ENCODE results near the gene RNF183. TPM values are rescaled to one million over a fixed set of nuclear protein-coding genes. Genes with fewer than 3 reads are reported as not detected.

The RNF183 gene
- total and polyA plus RNA-seq, 9 of the 15 experiments (the other 6 are each of a cell fraction or from before 2014, with no cell fraction given): 0.04 to 2.0 (median 0.16) TPM; not detected in 5

- peak; percentile 82; the same call in 1 of the 2 replicates for TF ChIP-seq RREB1 (CRISPR knock-in tag; IDR thresholded peaks at IDR 0.05)
- peak; percentile 87 for TF ChIP-seq MYC (IDR thresholded peaks at IDR 0.05; ENCODE audit: low read depth, low read length)
- TF ChIP-seq MYC (CRISPR knock-in tag; IDR thresholded peaks at IDR 0.05; ENCODE audit: borderline replicate concordance, low read depth): no peak; the same call in 1 of the 2 replicates
- no peak for TF ChIP-seq ZNF318 (IDR thresholded peaks at IDR 0.05; ENCODE audit: borderline replicate concordance in 1 of 2, low read depth in 1 of 2)
- TF ChIP-seq SMARCB1 (IDR thresholded peaks at IDR 0.05; ENCODE audit: insufficient read length, low read depth): no peak
- TF ChIP-seq HDAC3 (IDR thresholded peaks at IDR 0.05; ENCODE audit: borderline replicate concordance, partially characterized antibody): no peak
- peak; percentile 60 for TF ChIP-seq EGR1 (conservative IDR thresholded peaks at IDR 0.05)
- TF ChIP-seq NKRF (IDR thresholded peaks at IDR 0.05; ENCODE audit: borderline replicate concordance): peak; percentile 89; the same call in 1 of the 2 replicates
- no peak for TF ChIP-seq ZNF184 (CRISPR knock-in tag; IDR thresholded peaks at IDR 0.05)
- peak; percentile 56 to 65 for TF ChIP-seq NRF1 (conservative IDR thresholded peaks at IDR 0.05 in 1 of 2, IDR thresholded peaks at IDR 0.05 in 1 of 2)
Observed at GRCh38 chr9:113340011-113340699, 37.0 kb upstream of the RNF183 start, which contains the start of gene WDR31 (continued).
